SK-N-SH treated with all-trans-retinoic acid at 6 μM for 48 hours (cell line): ENCODE measurements around the gene TMEM259.

Experiments used
- ARNTL ChIP-seq: fragments of 450-650 bp; formaldehyde crosslinking; IDR thresholded peaks from 2 replicates; pipeline ENCODE4 v1.5.0; 2020; ENCODE audit warnings: low read depth, mild to moderate bottlenecking, moderate library complexity, borderline replicate concordance
- ESRRG ChIP-seq: fragments of 250-450 bp; sonication (Bioruptor Pico); IDR thresholded peaks from 2 replicates; pipeline ENCODE4 v1.6.1; 2021; ENCODE audit warnings: mild to moderate bottlenecking
- GLIS3 ChIP-seq: fragments of 250-450 bp; sonication (Bioruptor Pico); IDR thresholded peaks from 2 replicates; pipeline ENCODE4 v1.5.0; 2020; ENCODE audit warnings: mild to moderate bottlenecking, moderate library complexity
- ISL1 ChIP-seq: fragments of 250-450 bp; sonication (Bioruptor Pico); IDR thresholded peaks from 2 replicates; pipeline ENCODE4 v2.1.2; 2022; ENCODE audit warnings: mild to moderate bottlenecking, moderate library complexity
- OSR1 ChIP-seq: fragments of 250-450 bp; sonication (Bioruptor Pico); IDR thresholded peaks from 2 replicates; pipeline ENCODE4 v1.8.0; 2022; ENCODE audit warnings: moderate library complexity, mild to moderate bottlenecking, inconsistent platforms
- PATZ1 ChIP-seq: fragments of 250-450 bp; sonication (Bioruptor Pico); IDR thresholded peaks from 2 replicates; pipeline ENCODE4 v1.8.0; 2020; ENCODE audit warnings: mild to moderate bottlenecking, moderate library complexity, borderline replicate concordance
- TOX ChIP-seq: fragments of 250-450 bp; sonication (Bioruptor Pico); IDR thresholded peaks from 2 replicates; pipeline ENCODE4 v1.8.0; 2021; ENCODE audit warnings: mild to moderate bottlenecking, moderate library complexity, borderline replicate concordance
- ZFP3 ChIP-seq: fragments of 250-450 bp; sonication (Bioruptor Pico); IDR thresholded peaks from 2 replicates; pipeline ENCODE4 v1.5.0; 2020; ENCODE audit warnings: mild to moderate bottlenecking, moderate library complexity
- ZNF8 ChIP-seq: fragments of 450-650 bp; formaldehyde crosslinking; IDR thresholded peaks from 2 replicates; pipeline ENCODE4 v1.5.0; 2020; ENCODE audit warnings: mild to moderate bottlenecking, moderate library complexity
- TF ChIP-seq, protein P1 (sequence below): fragments of 250-450 bp; sonication (Bioruptor Pico); IDR thresholded peaks from 2 replicates; pipeline ENCODE4 v1.5.1; 2021; ENCODE audit warnings: mild to moderate bottlenecking, moderate library complexity

- TF ChIP-seq ZNF8 (CRISPR knock-in tag) (no peak), TOX (CRISPR knock-in tag) (no peak; the same call in 1 of the 2 replicates), PATZ1 (CRISPR knock-in tag) (peak; percentile 83; the same call in 1 of the 2 replicates), ZFP3 (CRISPR knock-in tag) (no peak), OSR1 (CRISPR knock-in tag) (no peak), ESRRG (CRISPR knock-in tag) (no peak), ARNTL (CRISPR knock-in tag) (no peak), ISL1 (CRISPR knock-in tag) (no peak), GLIS3 (CRISPR knock-in tag) (peak; percentile 89)
- TF ChIP-seq, protein P1, sequence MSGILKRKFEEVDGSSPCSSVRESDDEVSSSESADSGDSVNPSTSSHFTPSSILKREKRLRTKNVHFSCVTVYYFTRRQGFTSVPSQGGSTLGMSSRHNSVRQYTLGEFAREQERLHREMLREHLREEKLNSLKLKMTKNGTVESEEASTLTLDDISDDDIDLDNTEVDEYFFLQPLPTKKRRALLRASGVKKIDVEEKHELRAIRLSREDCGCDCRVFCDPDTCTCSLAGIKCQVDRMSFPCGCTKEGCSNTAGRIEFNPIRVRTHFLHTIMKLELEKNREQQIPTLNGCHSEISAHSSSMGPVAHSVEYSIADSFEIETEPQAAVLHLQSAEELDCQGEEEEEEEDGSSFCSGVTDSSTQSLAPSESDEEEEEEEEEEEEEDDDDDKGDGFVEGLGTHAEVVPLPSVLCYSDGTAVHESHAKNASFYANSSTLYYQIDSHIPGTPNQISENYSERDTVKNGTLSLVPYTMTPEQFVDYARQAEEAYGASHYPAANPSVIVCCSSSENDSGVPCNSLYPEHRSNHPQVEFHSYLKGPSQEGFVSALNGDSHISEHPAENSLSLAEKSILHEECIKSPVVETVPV (CRISPR knock-in tag): 0 out of 2 replicates have a peak, but pooled peaks have one; percentile 23
Observed at GRCh38 chr19:1039646-1040475, 18.9 kb upstream of the TMEM259 start, which contains the start of gene ABCA7.
